HCT116 (cell line): ENCODE results near the gene CCNE1.

Experiments
- CBX3 ChIP-seq: IDR thresholded peaks from 2 replicates; pipeline ENCODE4 v1.6.1; 2012; ENCODE audit warnings: low read depth
- EGR1 ChIP-seq: IDR thresholded peaks from 2 replicates; pipeline ENCODE4 v1.6.1; 2012; ENCODE audit warnings: low read depth
- EZH2 ChIP-seq: fragments of 200-600 bp; sonication (generic); IDR thresholded peaks from 2 replicates; pipeline ENCODE4 v1.6.1; 2017; ENCODE audit warnings: antibody characterized with exemption, mixed run types
- EZH2phosphoT487 ChIP-seq: fragments of 200-600 bp; IDR thresholded peaks from 2 replicates; pipeline ENCODE4 v1.6.1; 2018; ENCODE audit warnings: antibody characterized with exemption, borderline replicate concordance
- JUND ChIP-seq: IDR thresholded peaks from 2 replicates; pipeline ENCODE4 v1.6.1; 2012
- POLR2A ChIP-seq: IDR thresholded peaks from 2 replicates; pipeline ENCODE4 v1.7.0; 2011; ENCODE audit warnings: borderline replicate concordance; ENCODE audit not compliant: insufficient read depth, insufficient read length; ENCODE audit errors: extremely low read depth
- POLR2AphosphoS5 ChIP-seq: IDR thresholded peaks from 2 replicates; pipeline ENCODE4 v1.6.1; 2011; ENCODE audit warnings: mild to moderate bottlenecking, low read depth, low read length, moderate library complexity
- SP1 ChIP-seq: IDR thresholded peaks from 2 replicates; pipeline ENCODE4 v1.6.1; 2012; ENCODE audit warnings: low read depth
- TCF7L2 ChIP-seq: IDR thresholded peaks from 2 replicates; pipeline ENCODE4 v1.7.0; 2011; ENCODE audit warnings: borderline replicate concordance, inconsistent platforms; ENCODE audit not compliant: insufficient read depth, insufficient read length; ENCODE audit errors: extremely low read depth
- YY1 ChIP-seq: IDR thresholded peaks from 2 replicates; pipeline ENCODE4 v1.6.1; 2011; ENCODE audit warnings: low read length, low read depth, moderate library complexity, mild to moderate bottlenecking; ENCODE audit not compliant: insufficient replicate concordance; ENCODE audit errors: extremely low read depth
- ZNF274 ChIP-seq: fragments of 200-500 bp; sonication (Bioruptor generic); IDR thresholded peaks from 2 replicates; pipeline ENCODE4 v1.6.1; 2014; ENCODE audit warnings: mild to moderate bottlenecking, low read depth, low read length, inconsistent platforms
- TF ChIP-seq, protein P1 (sequence below): IDR thresholded peaks from 2 replicates; pipeline ENCODE4 v1.6.1; 2012; ENCODE audit warnings: low read depth
- TF ChIP-seq, protein P2 (sequence below), 3 experiments: fragments of 200-600 bp in 1 of 3; sonication (generic) in 1 of 3; IDR thresholded peaks in 2 of 3; conservative IDR thresholded peaks in 1 of 3; 2 replicates each; pipeline ENCODE4 v1.5.1; 2012 to 2017; ENCODE audit warnings: low read depth in 2 of 3, low read length in 2 of 3, antibody characterized with exemption in 1 of 3, borderline replicate concordance in 1 of 3, control low read depth in 1 of 3, mild to moderate bottlenecking in 1 of 3, mixed read lengths in 1 of 3, mixed run types in 1 of 3, moderate library complexity in 1 of 3; ENCODE audit not compliant: insufficient read depth in 1 of 3
- TF ChIP-seq, protein P3 (sequence below): IDR thresholded peaks from 2 replicates; pipeline ENCODE4 v1.6.1; 2012

DNA sequence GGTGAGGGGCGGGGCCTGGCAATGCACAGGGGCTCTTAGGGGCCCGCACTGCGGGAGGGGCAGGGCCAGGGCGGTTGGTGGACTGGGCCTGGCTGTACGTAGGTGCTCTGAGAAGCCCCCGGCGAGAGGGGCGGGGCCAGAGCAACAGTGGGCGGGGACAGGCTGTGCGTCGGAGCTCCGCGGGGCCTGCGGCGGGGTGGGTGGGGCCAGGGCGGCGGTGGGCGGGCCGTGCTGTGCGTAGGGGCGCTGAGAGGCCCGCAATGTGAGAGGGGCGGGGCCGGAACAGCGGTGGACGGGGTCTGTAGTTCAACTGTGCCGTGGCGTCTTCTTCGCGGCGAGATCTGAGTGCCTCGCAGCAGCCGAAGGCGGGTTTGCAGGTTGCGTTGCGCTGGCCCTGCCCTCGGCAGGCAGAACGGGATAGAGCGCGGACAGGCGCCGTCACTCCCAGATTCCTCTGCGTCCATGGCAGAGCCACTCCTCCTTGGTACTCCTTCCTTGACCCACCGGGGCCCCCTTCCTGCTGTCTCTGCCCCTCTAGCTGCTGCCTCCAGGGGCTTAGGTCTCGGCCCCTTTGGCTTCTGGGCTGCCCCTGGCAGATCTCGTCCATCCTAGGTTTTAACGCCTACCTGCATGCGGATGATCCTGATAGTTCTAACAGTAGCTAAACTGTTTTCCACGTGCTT lies 33.2 kb downstream of the CCNE1 start:
- TF ChIP-seq EGR1 = no peak
- TF ChIP-seq, protein P1, sequence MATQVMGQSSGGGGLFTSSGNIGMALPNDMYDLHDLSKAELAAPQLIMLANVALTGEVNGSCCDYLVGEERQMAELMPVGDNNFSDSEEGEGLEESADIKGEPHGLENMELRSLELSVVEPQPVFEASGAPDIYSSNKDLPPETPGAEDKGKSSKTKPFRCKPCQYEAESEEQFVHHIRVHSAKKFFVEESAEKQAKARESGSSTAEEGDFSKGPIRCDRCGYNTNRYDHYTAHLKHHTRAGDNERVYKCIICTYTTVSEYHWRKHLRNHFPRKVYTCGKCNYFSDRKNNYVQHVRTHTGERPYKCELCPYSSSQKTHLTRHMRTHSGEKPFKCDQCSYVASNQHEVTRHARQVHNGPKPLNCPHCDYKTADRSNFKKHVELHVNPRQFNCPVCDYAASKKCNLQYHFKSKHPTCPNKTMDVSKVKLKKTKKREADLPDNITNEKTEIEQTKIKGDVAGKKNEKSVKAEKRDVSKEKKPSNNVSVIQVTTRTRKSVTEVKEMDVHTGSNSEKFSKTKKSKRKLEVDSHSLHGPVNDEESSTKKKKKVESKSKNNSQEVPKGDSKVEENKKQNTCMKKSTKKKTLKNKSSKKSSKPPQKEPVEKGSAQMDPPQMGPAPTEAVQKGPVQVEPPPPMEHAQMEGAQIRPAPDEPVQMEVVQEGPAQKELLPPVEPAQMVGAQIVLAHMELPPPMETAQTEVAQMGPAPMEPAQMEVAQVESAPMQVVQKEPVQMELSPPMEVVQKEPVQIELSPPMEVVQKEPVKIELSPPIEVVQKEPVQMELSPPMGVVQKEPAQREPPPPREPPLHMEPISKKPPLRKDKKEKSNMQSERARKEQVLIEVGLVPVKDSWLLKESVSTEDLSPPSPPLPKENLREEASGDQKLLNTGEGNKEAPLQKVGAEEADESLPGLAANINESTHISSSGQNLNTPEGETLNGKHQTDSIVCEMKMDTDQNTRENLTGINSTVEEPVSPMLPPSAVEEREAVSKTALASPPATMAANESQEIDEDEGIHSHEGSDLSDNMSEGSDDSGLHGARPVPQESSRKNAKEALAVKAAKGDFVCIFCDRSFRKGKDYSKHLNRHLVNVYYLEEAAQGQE = no peak
- TF ChIP-seq CBX3 = no peak
- TF ChIP-seq, protein P2, sequence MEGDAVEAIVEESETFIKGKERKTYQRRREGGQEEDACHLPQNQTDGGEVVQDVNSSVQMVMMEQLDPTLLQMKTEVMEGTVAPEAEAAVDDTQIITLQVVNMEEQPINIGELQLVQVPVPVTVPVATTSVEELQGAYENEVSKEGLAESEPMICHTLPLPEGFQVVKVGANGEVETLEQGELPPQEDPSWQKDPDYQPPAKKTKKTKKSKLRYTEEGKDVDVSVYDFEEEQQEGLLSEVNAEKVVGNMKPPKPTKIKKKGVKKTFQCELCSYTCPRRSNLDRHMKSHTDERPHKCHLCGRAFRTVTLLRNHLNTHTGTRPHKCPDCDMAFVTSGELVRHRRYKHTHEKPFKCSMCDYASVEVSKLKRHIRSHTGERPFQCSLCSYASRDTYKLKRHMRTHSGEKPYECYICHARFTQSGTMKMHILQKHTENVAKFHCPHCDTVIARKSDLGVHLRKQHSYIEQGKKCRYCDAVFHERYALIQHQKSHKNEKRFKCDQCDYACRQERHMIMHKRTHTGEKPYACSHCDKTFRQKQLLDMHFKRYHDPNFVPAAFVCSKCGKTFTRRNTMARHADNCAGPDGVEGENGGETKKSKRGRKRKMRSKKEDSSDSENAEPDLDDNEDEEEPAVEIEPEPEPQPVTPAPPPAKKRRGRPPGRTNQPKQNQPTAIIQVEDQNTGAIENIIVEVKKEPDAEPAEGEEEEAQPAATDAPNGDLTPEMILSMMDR (IDR thresholded peaks at IDR 0.05 in 2 of 3, conservative IDR thresholded peaks at IDR 0.05 in 1 of 3; ENCODE audit: borderline replicate concordance in 1 of 3, insufficient read depth in 1 of 3, low read depth in 2 of 3, low read length in 2 of 3) = no peak
- TF ChIP-seq, protein P3, sequence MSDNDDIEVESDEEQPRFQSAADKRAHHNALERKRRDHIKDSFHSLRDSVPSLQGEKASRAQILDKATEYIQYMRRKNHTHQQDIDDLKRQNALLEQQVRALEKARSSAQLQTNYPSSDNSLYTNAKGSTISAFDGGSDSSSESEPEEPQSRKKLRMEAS = peak; percentile 72
- no peak for TF ChIP-seq EZH2
- no peak; the same call in none of the 2 replicates for TF ChIP-seq SP1
- TF ChIP-seq POLR2AphosphoS5 = peak; percentile 72
- TF ChIP-seq POLR2A = peak; percentile 4
- peak; percentile 94 for TF ChIP-seq TCF7L2
- no peak for TF ChIP-seq JUND
- no peak for TF ChIP-seq EZH2phosphoT487
- no peak for TF ChIP-seq ZNF274
- TF ChIP-seq YY1 = no peak
